ENCODE results near the gene GPR3. TPM values are rescaled to one million over a fixed set of nuclear protein-coding genes. Genes with fewer than 3 reads are reported as not detected.
"Not testable (repeated sequence)": the region's sequence is repeated elsewhere in the genome, so short reads cannot be mapped to it uniquely, and the experiment has no call there.

Gene GPR3
- total and polyA plus RNA-seq, 9 donors, result 0.18 to 1.1 (median 0.84) TPM

DNA sequence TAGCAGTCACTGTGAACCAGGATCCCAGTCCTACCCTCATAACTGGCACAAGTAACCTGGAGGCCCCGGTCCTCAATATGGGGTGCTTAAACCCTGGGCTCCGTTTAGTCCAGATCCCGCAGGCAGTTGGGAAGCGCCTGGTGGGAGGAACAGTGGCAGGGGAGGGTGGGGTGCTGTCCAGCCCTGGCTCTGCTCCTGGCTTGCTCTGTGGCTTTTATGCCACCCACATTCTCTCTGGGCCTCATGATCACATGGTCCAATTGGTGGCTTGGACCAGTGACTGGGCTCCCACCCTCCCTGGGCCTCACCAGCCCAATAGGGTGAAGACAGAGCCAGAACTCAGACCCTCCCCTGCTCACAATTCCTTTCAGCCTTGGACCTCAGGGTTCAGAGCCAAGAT lies 12.2 kb upstream of the GPR3 start:
- H3K27me3 ChIP-seq (ENCODE audit: control insufficient read depth, insufficient read depth, low read length), result no peaks in the 10 kb centered on the region
- no peak for DNase-seq
- H3K4me3 ChIP-seq (ENCODE audit: low read length), result no peak overlapping the region
- H3K27ac ChIP-seq (ENCODE audit: low read length), result no peak overlapping the region
- no peaks in the 10 kb centered on the region for H3K9me3 ChIP-seq (replicated peaks; ENCODE audit: control insufficient read depth, low read depth, low read length)
- no CpG with 5 or more reads among the region's 4 CpGs for WGBS (ENCODE audit: insufficient coverage)
- H3K4me1 ChIP-seq (ENCODE audit: control insufficient read depth, insufficient read depth, low read length), result peaks cover 15% of the 10 kb centered on the region
- no peaks in the 10 kb centered on the region for H3K36me3 ChIP-seq (ENCODE audit: control insufficient read depth, insufficient read depth, low read length)

DNA sequence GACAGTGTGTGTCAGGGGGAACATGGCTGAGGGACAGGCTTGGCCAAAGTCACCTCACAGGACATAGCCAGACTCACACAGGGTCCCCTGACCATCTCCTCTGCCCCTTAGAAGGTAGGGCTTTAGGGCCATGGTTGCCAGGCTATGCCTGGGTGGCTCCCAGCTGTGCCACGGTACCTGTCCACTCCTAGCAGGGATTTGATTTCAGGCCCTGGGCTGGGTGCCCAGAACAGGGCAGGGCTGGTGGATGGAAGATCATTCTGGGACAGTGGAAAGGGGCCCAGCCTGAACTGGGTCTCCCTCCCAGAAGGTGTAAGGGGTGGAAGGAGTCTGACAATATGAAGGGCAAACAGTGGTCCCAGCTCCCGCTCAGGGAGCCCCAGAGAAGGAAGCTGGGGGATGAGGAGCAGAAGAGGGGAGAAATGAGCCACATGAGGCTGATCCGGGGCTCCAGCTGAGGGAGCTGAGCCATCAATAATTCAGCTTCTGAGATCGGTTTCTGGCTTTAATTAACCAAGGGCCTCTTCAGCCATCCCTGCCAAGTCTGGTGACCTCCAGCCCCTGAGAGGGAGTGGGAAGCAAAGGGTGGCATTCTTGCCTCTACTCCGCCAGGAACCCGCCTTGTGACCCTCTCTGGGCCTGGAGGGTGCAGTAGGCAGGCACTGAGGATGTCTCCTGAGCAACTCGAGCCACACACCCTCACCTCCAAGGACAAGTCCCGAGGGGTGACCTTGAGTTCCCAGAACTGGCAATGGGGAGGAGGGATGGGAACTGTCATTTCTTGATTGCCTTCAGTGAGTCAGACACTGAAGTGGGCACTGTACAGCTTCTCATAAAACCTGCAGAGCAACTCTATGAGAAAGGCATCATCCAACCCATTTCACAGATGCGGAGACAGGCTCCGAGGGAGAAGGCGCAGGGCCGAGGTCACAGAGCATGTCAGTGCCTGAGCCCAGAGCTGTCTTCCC lies 11.4 kb upstream of the GPR3 start:
- Histone ChIP-seq H3K4me1 (ENCODE audit: control insufficient read depth, insufficient read depth, low read length) (peaks cover 14% of the 10 kb centered on the region), H3K27ac (ENCODE audit: low read length) (no peak overlapping the region), H3K9me3 (replicated peaks; ENCODE audit: control insufficient read depth, low read depth, low read length) (no peaks in the 10 kb centered on the region), H3K27me3 (ENCODE audit: control insufficient read depth, insufficient read depth, low read length) (no peaks in the 10 kb centered on the region), H3K36me3 (ENCODE audit: control insufficient read depth, insufficient read depth, low read length) (no peaks in the 10 kb centered on the region), H3K4me3 (ENCODE audit: low read length) (no peak overlapping the region)
- 25% methylated on average over 2 of the region's 12 CpGs for WGBS (ENCODE audit: insufficient coverage)
- DNase-seq, result no peak

DNA sequence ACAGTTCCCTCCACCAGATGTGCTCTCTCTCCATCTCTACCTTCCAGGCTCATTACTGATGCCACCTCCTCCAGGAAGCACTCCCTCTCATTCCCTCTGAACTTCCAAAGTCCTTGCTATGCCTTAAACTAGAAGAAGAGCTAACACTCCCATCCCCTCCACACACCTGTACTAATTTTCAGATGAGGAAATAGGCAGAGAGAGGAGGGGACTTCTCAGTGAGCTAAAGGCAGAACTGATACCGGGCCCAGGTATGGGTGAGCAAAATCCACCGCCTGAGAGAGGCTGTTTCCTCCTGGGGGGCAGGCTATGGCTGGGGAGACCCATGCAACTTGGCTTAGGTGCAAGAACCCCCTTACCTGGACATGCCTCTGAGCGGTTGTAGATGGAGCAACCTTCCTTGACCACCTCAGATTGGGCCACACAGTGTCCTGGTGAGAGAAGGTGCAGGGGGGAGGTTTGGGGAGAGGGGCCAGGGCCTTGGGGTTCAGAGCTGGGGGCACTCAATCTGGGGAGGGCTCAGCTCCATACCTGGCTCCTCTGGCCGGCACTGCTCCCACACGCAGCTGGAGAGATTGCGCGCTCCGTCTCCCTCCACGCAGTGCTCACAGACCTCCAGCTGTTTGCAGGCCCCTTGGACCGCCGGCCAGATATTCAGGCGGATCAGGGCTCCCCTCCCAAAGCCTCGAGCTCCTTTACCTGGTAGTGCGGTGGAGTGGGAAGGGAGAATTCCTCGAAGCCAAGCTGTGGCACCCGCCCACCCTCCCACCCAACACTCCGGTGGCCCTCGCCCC lies 10.3 kb upstream of the GPR3 start:
- H3K27me3 ChIP-seq (ENCODE audit: control insufficient read depth, insufficient read depth, low read length), result no peaks in the 10 kb centered on the region
- no peaks in the 10 kb centered on the region for H3K36me3 ChIP-seq (ENCODE audit: control insufficient read depth, insufficient read depth, low read length)
- H3K9me3 ChIP-seq (replicated peaks; ENCODE audit: control insufficient read depth, low read depth, low read length), result no peaks in the 10 kb centered on the region
- H3K4me3 ChIP-seq (ENCODE audit: low read length), result no peak overlapping the region
- H3K27ac ChIP-seq (ENCODE audit: low read length), result no peak overlapping the region
- H3K4me1 ChIP-seq (ENCODE audit: control insufficient read depth, insufficient read depth, low read length), result peaks cover 11% of the 10 kb centered on the region
- 100% methylated on average over 2 of the region's 18 CpGs for WGBS (ENCODE audit: insufficient coverage)
- DNase-seq, result no peak

DNA sequence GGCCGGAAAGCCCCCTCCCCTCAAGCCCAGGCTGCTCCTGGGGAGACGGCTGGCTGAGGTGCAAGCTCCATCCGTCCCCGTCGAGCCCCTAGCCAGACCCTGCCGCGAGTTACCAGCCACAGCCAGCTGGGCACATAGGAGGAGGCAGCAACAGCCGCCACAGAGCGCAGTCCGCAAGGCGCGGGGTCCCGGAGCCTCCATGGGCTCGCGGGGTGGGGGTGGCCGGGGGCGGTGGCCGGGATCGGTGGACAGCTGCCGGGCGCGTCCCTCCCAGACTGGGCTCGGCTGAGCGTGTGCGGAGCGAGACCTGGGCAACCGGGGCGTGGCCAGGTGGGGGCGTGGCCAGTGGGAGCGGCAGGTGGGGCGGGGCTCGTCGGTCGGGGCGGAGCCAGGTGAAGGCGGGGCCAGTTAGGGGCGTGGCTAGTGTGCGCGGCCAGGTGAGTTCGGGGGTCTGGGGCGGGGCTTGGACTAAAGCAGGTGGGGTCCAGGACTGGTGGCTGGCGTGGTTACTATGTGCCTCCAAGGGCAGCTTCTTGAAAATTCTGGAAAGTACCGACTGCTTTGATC lies 9.3 kb upstream of the GPR3 start, which contains the start of gene CD164L2:
Gene CD164L2, minus strand, starts transcription at position 295 of the 567 bp plus-strand sequence. Its CDS starts 94 bp downstream, at position 201.
- 6% methylated on average over 42 of the region's 43 CpGs for WGBS (ENCODE audit: insufficient coverage)
- Histone ChIP-seq H3K27ac (ENCODE audit: low read length) (no peak within 1 kb of the TSS), H3K9me3 (replicated peaks; ENCODE audit: control insufficient read depth, low read depth, low read length) (no peaks in the 10 kb centered on the region), H3K36me3 (ENCODE audit: control insufficient read depth, insufficient read depth, low read length) (no peaks in the 10 kb centered on the region), H3K27me3 (ENCODE audit: control insufficient read depth, insufficient read depth, low read length) (no peaks in the 10 kb centered on the region), H3K4me1 (ENCODE audit: control insufficient read depth, insufficient read depth, low read length) (peaks cover 11% of the 10 kb centered on the region), H3K4me3 (ENCODE audit: low read length) (no peak within 1 kb of the TSS)
- no peak for DNase-seq

DNA sequence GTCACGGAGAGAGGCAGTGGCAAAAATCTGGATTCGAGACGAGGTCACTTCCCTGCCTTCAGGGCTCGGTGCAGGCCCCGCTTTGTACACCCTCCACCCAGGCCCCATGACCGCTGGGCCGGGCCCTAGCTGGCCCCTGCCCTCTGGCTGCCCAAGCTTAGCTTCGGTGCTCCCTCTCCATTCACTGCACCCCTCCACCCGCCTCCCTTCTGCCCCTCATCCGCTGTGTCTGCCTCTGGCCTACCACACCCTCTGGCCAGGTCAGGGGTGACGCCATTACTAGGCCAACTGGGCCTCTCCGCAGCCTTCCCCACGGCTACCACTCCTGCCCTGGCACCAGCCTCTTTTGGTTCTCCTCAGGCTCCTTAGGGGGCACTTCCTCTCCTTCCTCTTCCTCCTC lies 8.8 kb upstream of the GPR3 start:
- Histone ChIP-seq H3K9me3 (replicated peaks; ENCODE audit: control insufficient read depth, low read depth, low read length) (no peaks in the 10 kb centered on the region), H3K4me1 (ENCODE audit: control insufficient read depth, insufficient read depth, low read length) (peaks cover 11% of the 10 kb centered on the region)
- 84% methylated on average over 13 of the region's 13 CpGs for WGBS (ENCODE audit: insufficient coverage)

DNA sequence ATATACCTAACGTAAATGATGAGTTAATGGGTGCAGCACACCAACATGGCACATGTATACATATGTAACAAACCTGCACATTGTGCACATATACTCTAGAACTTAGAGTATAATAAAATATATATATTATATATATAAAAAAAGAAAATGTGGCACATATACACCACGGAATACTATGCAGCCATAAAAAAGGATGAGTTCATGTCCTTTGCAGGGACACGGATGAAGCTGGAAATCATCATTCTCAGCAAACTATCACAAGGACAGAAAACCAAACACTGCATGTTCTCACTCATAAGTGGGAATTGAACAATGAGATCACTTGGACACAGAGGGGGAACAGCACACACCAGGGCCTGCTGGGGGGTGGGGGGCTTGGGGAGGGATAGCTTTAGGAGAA lies 7.6 kb upstream of the GPR3 start:
- not testable (repeated sequence) for H3K4me3 ChIP-seq (ENCODE audit: low read length); H3K9me3 ChIP-seq (replicated peaks; ENCODE audit: control insufficient read depth, low read depth, low read length); H3K36me3 ChIP-seq (ENCODE audit: control insufficient read depth, insufficient read depth, low read length); DNase-seq; H3K27ac ChIP-seq (ENCODE audit: low read length); H3K27me3 ChIP-seq (ENCODE audit: control insufficient read depth, insufficient read depth, low read length)
- WGBS (ENCODE audit: insufficient coverage), result no CpG with 5 or more reads among the region's 3 CpGs
- peaks cover 11% of the 10 kb centered on the region for H3K4me1 ChIP-seq (ENCODE audit: control insufficient read depth, insufficient read depth, low read length)

More for the DNA sequence above, 8.8 kb upstream of the GPR3 start:
- Histone ChIP-seq H3K4me3 (ENCODE audit: low read length) (no peak overlapping the region), H3K27ac (ENCODE audit: low read length) (no peak overlapping the region), H3K36me3 (ENCODE audit: control insufficient read depth, insufficient read depth, low read length) (no peaks in the 10 kb centered on the region), H3K27me3 (ENCODE audit: control insufficient read depth, insufficient read depth, low read length) (peaks cover 2% of the 10 kb centered on the region)
- DNase-seq, result no peak

DNA sequence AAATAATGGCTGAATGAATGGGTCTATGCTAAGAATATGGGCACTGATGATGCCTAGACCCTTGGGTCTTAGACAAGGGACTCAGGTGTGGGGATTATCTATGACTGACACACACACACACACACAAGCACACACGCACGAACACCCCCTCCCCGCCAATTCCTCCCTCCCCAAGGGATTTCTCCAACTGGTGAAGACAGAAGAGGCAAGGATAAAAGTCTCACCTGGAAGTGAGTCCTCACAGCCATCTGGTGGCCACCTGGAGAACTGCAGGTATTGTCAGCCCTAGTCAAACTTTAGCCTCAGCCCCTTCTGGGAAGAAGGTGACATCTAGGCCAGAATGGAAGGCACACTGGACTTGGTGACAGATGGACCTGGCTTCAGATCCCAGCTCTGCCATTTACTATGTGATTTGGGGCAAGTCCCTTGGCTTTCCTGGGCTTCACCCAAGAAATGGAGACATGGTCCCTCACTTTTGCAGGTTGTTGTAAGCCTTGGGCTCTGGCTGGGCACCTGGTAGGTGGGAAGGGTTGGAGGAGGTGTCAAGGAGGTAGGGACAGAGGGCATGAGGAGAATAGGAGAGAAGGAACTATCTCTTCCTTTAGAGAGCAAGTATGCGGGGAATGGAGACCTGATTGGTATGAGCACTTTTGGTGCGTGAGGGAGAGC lies 4.0 kb upstream of the GPR3 start:
- Histone ChIP-seq H3K27ac (ENCODE audit: low read length) (no peak overlapping the region), H3K4me3 (ENCODE audit: low read length) (no peak overlapping the region), H3K4me1 (ENCODE audit: control insufficient read depth, insufficient read depth, low read length) (peaks cover 23% of the 10 kb centered on the region), H3K27me3 (ENCODE audit: control insufficient read depth, insufficient read depth, low read length) (peaks cover 11% of the 10 kb centered on the region), H3K36me3 (ENCODE audit: control insufficient read depth, insufficient read depth, low read length) (no peaks in the 10 kb centered on the region), H3K9me3 (replicated peaks; ENCODE audit: control insufficient read depth, low read depth, low read length) (no peaks in the 10 kb centered on the region)
- no peak for DNase-seq
- WGBS (ENCODE audit: insufficient coverage), result 25% methylated on average over 4 of the region's 5 CpGs

DNA sequence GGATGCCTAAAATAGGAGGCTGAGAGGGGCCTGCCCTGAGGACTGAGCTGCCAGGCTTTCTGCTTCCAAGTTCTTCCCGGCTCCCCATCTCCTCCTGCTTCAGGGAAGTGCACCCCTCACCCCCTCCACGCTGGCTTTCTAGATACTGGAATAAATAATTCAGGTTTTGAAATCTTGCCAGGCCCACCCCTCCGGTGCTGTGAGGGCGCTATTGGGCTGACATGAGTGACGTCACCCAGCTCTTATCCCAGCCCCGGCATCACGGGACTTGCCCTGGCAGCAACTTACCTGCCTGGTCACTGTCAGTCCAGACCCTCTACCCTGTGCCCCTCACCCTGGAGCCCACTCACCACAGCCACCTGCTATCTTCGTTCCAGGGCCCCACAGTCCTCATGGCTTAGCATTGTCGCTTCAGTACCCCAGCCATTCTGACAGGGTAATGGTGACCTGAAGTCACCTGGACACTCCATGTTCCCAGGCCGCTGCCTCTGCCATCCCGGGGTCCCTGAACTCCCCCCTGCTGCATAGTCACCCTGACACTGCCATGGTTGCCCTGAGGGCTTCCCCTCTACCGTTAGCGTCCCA lies 819 bp upstream of the GPR3 start:
- Histone ChIP-seq H3K4me3 (ENCODE audit: low read length) (peak overlapping the region; percentile 49), H3K27ac (ENCODE audit: low read length) (no peak overlapping the region), H3K27me3 (ENCODE audit: control insufficient read depth, insufficient read depth, low read length) (peaks cover 11% of the 10 kb centered on the region), H3K36me3 (ENCODE audit: control insufficient read depth, insufficient read depth, low read length) (no peaks in the 10 kb centered on the region), H3K4me1 (ENCODE audit: control insufficient read depth, insufficient read depth, low read length) (peaks cover 39% of the 10 kb centered on the region), H3K9me3 (replicated peaks; ENCODE audit: control insufficient read depth, low read depth, low read length) (no peaks in the 10 kb centered on the region)
- DNase-seq, result peak; percentile 69
- WGBS (ENCODE audit: insufficient coverage), result 8% methylated on average over 12 of the region's 13 CpGs

DNA sequence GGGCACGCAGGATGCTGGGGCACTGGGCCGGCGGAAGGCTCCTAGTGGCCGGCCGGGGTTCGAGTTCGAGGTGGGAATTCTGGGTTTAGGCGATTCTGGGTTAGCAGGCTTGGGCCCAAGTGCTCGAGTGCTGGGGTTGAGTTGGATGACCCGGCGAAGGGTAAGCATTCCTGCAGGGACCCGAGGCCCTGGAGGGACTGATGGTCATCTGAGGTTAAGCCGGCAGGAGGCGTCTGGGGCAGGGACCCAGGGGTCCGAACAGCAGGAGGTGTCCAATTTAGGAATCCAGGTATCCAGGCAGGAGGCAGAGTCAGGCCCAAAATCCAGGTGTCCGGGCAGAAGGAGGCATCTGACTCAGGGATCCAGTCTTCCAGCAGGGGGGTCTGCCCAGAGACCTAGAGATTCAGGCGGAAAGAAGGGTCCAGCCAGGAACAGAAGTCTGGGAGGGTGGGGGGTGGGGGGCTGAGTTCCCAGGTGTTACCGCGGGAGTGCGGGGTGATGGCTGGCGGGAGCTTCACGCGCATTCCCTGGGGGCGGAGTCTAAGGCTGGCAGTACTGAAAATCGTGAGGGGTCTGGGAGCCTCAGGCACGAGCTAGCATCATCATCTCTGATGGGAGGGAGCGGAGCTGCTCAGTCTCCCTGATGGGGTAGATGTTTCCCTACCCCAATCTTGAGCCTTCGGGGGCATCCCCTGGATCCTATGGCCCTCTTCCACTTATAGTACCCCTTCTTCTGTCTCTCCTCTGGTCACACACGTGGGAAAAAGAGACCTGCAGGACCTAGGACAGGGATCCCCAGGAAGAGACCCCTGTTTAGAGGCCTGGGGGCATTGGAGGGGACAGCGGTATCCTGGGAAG lies 585 bp downstream of the GPR3 start:
- no peaks in the 10 kb centered on the region for H3K36me3 ChIP-seq (ENCODE audit: control insufficient read depth, insufficient read depth, low read length)
- DNase-seq, result no peak
- peak overlapping the region; percentile 49 for H3K4me3 ChIP-seq (ENCODE audit: low read length)
- H3K4me1 ChIP-seq (ENCODE audit: control insufficient read depth, insufficient read depth, low read length), result peaks cover 48% of the 10 kb centered on the region
- 13% methylated on average over 26 of the region's 30 CpGs for WGBS (ENCODE audit: insufficient coverage)
- no peaks in the 10 kb centered on the region for H3K9me3 ChIP-seq (replicated peaks; ENCODE audit: control insufficient read depth, low read depth, low read length)
- peaks cover 11% of the 10 kb centered on the region for H3K27me3 ChIP-seq (ENCODE audit: control insufficient read depth, insufficient read depth, low read length)
- H3K27ac ChIP-seq (ENCODE audit: low read length), result peak overlapping the region; percentile 10
